ENCODE results near the gene COPZ1.

DNA sequence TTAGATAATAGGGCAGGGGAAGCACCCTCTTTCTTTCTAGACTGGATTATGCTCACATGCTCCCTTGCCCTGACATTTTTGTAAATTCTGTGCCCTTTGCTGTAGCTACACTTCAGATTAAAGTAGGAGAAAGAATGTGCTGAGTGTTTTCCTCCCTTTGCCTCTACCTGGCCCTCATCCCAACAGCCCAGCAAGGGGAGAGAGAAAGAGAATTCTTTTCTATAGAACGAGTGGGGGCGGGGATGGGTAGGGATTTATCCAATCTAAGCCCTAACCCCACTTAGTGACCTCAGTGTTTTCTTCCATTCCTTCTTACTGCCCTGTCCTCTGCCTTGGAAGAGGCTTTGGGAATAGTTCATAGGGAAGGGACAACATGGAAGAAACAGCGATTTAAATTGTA, 25.8 kb downstream of the COPZ1 start:
- TF ChIP-seq, protein P1, sequence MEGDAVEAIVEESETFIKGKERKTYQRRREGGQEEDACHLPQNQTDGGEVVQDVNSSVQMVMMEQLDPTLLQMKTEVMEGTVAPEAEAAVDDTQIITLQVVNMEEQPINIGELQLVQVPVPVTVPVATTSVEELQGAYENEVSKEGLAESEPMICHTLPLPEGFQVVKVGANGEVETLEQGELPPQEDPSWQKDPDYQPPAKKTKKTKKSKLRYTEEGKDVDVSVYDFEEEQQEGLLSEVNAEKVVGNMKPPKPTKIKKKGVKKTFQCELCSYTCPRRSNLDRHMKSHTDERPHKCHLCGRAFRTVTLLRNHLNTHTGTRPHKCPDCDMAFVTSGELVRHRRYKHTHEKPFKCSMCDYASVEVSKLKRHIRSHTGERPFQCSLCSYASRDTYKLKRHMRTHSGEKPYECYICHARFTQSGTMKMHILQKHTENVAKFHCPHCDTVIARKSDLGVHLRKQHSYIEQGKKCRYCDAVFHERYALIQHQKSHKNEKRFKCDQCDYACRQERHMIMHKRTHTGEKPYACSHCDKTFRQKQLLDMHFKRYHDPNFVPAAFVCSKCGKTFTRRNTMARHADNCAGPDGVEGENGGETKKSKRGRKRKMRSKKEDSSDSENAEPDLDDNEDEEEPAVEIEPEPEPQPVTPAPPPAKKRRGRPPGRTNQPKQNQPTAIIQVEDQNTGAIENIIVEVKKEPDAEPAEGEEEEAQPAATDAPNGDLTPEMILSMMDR (IDR thresholded peaks at IDR 0.05 in 4 of 5, conservative IDR thresholded peaks at IDR 0.05 in 1 of 5): no peak
- no peak for TF ChIP-seq POLR2A (IDR thresholded peaks at IDR 0.05)

Data from gastrocnemius medialis (tissue), 4 donors.